GM20000 (cell line): Measurements from ENCODE around the gene RPL32.

Experiments used
- DNase-seq: peaks from one replicate; pipeline ENCODE4 v3.0.0; 2012; ENCODE audit warnings: low spot score
- CTCF ChIP-seq: IDR thresholded peaks from 2 replicates; pipeline ENCODE4 v1.5.1; 2012; ENCODE audit warnings: mild to moderate bottlenecking, control low read depth; ENCODE audit errors: extremely low read depth, missing control alignments

RPL32 gene

GRCh38 chr3:12810961-12811360, 30.4 kb downstream of the RPL32 start:
- no peak for DNase-seq
- TF ChIP-seq CTCF: no peak

GRCh38 chr3:12810013-12810780, 31.2 kb downstream of the RPL32 start:
- TF ChIP-seq CTCF: peak; percentile 51
- DNase-seq: peak; percentile 99

GRCh38 chr3:12809435-12809834, 31.9 kb downstream of the RPL32 start:
- TF ChIP-seq CTCF: no peak
- DNase-seq: no peak

GRCh38 chr3:12809001-12809400, 32.4 kb downstream of the RPL32 start:
- TF ChIP-seq CTCF: no peak
- DNase-seq: no peak

- DNase-seq: no peak
- TF ChIP-seq CTCF: no peak
Observed at GRCh38 chr3:12808587-12808986, 32.8 kb downstream of the RPL32 start.

- DNase-seq: no peak
- no peak for TF ChIP-seq CTCF
Observed at GRCh38 chr3:12807601-12808359, 33.6 kb downstream of the RPL32 start.

- TF ChIP-seq CTCF: no peak
- no peak for DNase-seq
Observed at GRCh38 chr3:12807066-12807465, 34.3 kb downstream of the RPL32 start.
